Transverse colon (tissue), 4 donors: ENCODE measurements around the gene CEACAM4. TPM values are rescaled to one million over a fixed set of nuclear protein-coding genes. Genes with fewer than 3 reads are reported as not detected.

ENCODE experiments used
- DNase-seq: peaks from one replicate; pipeline ENCODE4 v3.0.0-alpha.2; 2019
- H3K27ac ChIP-seq, 4 donors: fragments of 200-600 bp; sonication (generic); 2 replicates each; pipeline ENCODE4 v1.5.1; 2016 to 2018; ENCODE audit warnings: inconsistent platforms in 4 of 4
- H3K27me3 ChIP-seq: fragments of 200-600 bp; sonication (generic); 2 replicates; pipeline ENCODE4 v1.5.1; 2017; ENCODE audit warnings: inconsistent platforms
- H3K36me3 ChIP-seq, 4 donors: fragments of 200-600 bp; sonication (generic); 2 replicates each; pipeline ENCODE4 v1.5.1; 2017 to 2019; ENCODE audit warnings: inconsistent platforms in 4 of 4
- H3K4me1 ChIP-seq, 4 donors: fragments of 200-600 bp; sonication (generic); 2 replicates each; pipeline ENCODE4 v1.5.1; 2017 to 2020; ENCODE audit warnings: inconsistent platforms in 4 of 4
- H3K4me3 ChIP-seq, 4 donors: fragments of 200-600 bp; sonication (generic); 1 replicate in 1 of 4; 2 replicates in 3 of 4; pipeline versions ENCODE4 v1.5.1 to v1.6.1; 2017 to 2019; ENCODE audit warnings: inconsistent platforms in 4 of 4
- H3K9me3 ChIP-seq, 2 donors: fragments of 200-600 bp; sonication (generic); 2 replicates each; pipeline ENCODE4 v1.5.1; 2017 to 2019; ENCODE audit warnings: inconsistent platforms in 2 of 2
- EP300 ChIP-seq: sonication (generic); formaldehyde crosslinking; IDR thresholded peaks from one replicate; pipeline ENCODE4 v1.6.1; 2017; ENCODE audit warnings: antibody characterized with exemption, low read depth
- POLR2A ChIP-seq: fragments of 450-650 bp; IDR thresholded peaks from one replicate; pipeline ENCODE4 v1.6.1; 2016; ENCODE audit warnings: antibody characterized with exemption, mild to moderate bottlenecking, moderate library complexity
- POLR2AphosphoS5 ChIP-seq, 3 donors: sonication (generic); formaldehyde crosslinking; IDR thresholded peaks; one replicate each; pipeline ENCODE4 v1.6.1; 2016; ENCODE audit warnings: antibody characterized with exemption in 3 of 3
- WGBS, 2 donors: methylation state at CpG; one replicate each; pipeline ENCODE4 v1.1.5; 2018; ENCODE audit warnings: low coverage in 1 of 2; 5-methylcytosine and 5-hydroxymethylcytosine counted together
- in situ Hi-C, 4 donors: fragments of 200-750 bp; cut with MboI; loops; one replicate each; pipeline versions ENCODE4 v1.15.0 to v1.15.1; 2017; ENCODE audit warnings: low sequenced_read_pairs in 3 of 4, low pct_ligation_motif_present in 1 of 4, low pct_unique_long_range_greater_than_20kb in 1 of 4
- intact Hi-C: fragments of 100-400 bp; cut with DNase I; formaldehyde crosslinking; loops from one replicate; pipeline ENCODE4 v1.15.1; 2023; ENCODE audit warnings: low total_unique reads
- total RNA-seq, 4 donors: library from RNA; depleted of rRNA; stranded (reverse); fragments of >200 nt; gene quantifications; one replicate each; pipeline ENCODE4 v1.1.0, GENCODE V29; 2016
- TF ChIP-seq, protein P1 (sequence below), 5 experiments: fragments of 200-600 bp in 3 of 5; fragments of 450-650 bp in 2 of 5; sonication (generic) in 3 of 5; IDR thresholded peaks; 1 replicate in 2 of 5; 2 replicates in 3 of 5; pipeline ENCODE4 v1.5.1; 2016 to 2017; ENCODE audit warnings: antibody characterized with exemption in 5 of 5, inconsistent platforms in 3 of 5, mild to moderate bottlenecking in 2 of 5, moderate library complexity in 1 of 5

CEACAM4 gene
- total RNA-seq, 4 donors from 2014 or later, result 0.48 to 1.5 TPM; not detected in 2

DNA sequence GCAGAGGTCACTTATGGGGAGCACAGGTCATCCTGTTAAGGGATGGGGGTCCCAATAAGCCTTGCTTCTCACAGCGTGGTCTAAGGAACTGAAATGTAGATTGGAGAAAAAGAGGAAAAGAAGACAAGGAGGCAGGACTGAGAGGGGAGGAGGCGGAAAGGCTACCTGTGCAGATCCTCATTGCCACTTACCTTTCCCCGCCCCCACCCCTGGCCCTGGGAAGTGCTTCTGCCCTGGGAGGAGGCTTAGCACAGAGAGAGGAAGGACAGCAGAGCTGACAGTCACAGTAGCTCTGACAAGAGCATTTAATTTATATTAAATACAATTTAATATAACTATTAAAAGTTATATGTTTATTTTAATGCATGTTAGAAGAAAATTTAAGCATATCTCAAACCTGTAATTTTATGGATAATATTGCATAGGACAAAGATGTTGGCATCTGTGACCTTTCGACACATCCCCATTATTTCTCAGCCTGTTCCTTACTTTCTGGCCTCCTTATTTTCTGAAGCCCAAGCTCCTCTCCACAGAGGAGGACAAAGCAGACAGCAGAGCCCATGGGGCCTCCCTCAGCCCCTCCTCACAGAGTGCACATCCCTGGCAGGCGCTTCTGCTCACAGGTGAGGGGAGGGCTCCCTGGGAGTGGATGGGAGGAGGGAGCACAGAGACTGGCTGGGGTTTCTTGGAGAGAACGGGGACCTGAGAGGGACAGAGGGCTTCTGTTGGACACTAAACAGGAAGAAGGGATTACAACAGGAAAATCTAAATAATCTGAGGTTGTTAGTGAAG lies 27.5 kb downstream of the CEACAM4 start:
- intact Hi-C loops, result no loop called here
- H3K36me3 ChIP-seq, result no peaks in the 10 kb centered on the region
- no peak for DNase-seq
- TF ChIP-seq POLR2AphosphoS5 (IDR thresholded peaks at IDR 0.05) (no peak), POLR2A (no peak), EP300 (no peak)
- TF ChIP-seq, protein P1, sequence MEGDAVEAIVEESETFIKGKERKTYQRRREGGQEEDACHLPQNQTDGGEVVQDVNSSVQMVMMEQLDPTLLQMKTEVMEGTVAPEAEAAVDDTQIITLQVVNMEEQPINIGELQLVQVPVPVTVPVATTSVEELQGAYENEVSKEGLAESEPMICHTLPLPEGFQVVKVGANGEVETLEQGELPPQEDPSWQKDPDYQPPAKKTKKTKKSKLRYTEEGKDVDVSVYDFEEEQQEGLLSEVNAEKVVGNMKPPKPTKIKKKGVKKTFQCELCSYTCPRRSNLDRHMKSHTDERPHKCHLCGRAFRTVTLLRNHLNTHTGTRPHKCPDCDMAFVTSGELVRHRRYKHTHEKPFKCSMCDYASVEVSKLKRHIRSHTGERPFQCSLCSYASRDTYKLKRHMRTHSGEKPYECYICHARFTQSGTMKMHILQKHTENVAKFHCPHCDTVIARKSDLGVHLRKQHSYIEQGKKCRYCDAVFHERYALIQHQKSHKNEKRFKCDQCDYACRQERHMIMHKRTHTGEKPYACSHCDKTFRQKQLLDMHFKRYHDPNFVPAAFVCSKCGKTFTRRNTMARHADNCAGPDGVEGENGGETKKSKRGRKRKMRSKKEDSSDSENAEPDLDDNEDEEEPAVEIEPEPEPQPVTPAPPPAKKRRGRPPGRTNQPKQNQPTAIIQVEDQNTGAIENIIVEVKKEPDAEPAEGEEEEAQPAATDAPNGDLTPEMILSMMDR (IDR thresholded peaks at IDR 0.05), result no peak
- H3K4me1 ChIP-seq, result peaks cover 0 to 4% (median 0%) of the 10 kb centered on the region in 4 donors
- WGBS, 2 donors, result 0 to 36% methylated on average over 1 to 6 of the region's 6 CpGs
- H3K4me3 ChIP-seq, result no peak overlapping the region
- no peak overlapping the region for H3K27ac ChIP-seq
- in situ Hi-C loops, result no loop called here
- H3K9me3 ChIP-seq, result no peaks in the 10 kb centered on the region
- peaks cover 25% of the 10 kb centered on the region for H3K27me3 ChIP-seq

DNA sequence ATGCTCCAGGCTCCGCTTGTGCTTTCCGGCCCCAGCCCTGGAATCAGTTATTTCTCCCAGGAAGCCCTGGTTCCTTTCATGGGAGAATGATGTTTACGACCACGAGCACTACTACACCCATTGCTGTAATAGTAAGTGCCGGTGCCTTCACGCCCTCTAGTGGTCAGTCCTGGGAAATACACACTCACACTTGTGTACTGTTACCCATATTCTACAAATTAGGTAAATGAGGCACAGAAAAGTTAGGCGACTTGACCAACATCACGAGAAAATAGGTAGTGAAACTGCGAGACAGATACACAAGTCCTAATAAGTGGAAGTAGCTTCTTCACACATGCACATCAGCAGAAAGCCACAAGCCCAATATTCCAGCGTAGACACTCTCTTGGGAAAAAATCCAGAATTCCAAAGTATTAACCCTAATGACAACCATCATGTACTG lies 29.3 kb downstream of the CEACAM4 start:
- in situ Hi-C loops (no loop called here), intact Hi-C loops (no loop called here)
- no peak overlapping the region for H3K4me3 ChIP-seq
- H3K36me3 ChIP-seq, result no peaks in the 10 kb centered on the region
- no peaks in the 10 kb centered on the region for H3K9me3 ChIP-seq
- 6 to 7% methylated on average over 10 of the region's 10 CpGs for WGBS, 2 donors
- DNase-seq, result peak; percentile 70
- TF ChIP-seq, protein P1 (IDR thresholded peaks at IDR 0.05), result peak; percentile 77 to 94 (median 89)
- TF ChIP-seq POLR2A, result no peak
- H3K27me3 ChIP-seq, result peaks cover 28% of the 10 kb centered on the region
- H3K4me1 ChIP-seq, result peaks cover 0 to 4% (median 0%) of the 10 kb centered on the region in 4 donors
- no peak overlapping the region for H3K27ac ChIP-seq

DNA sequence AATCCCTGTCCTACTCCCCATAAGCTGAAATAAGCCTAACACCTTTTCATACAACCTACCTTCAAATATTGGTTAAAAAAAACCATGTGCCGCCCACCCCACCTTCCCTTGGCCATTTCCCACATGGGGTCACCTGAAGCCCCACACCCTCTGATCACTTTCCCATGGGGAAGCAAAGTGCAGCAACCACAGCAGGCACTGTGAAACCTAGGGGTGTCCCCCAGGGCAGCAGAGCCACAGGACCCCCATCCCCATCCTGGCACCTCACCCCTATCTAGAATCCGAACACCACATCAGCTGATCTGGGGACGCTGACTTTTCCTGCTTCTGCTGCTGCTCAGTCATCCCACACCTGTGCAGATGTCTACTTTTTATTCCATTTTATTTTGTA lies 31.0 kb downstream of the CEACAM4 start:
- TF ChIP-seq POLR2A (no peak), POLR2AphosphoS5 (IDR thresholded peaks at IDR 0.05) (no peak), EP300 (no peak)
- TF ChIP-seq, protein P1 (IDR thresholded peaks at IDR 0.05), result no peak
- H3K36me3 ChIP-seq, result no peaks in the 10 kb centered on the region
- in situ Hi-C loops (no loop called here), intact Hi-C loops (no loop called here)
- H3K4me1 ChIP-seq, result peaks cover 0 to 4% (median 0%) of the 10 kb centered on the region in 4 donors
- no peak overlapping the region for H3K4me3 ChIP-seq
- peaks cover 31% of the 10 kb centered on the region for H3K27me3 ChIP-seq
- H3K9me3 ChIP-seq, result no peaks in the 10 kb centered on the region
- 31 to 51% methylated on average over 2 to 3 of the region's 3 CpGs for WGBS, 2 donors
- H3K27ac ChIP-seq, result no peak overlapping the region
- DNase-seq, result no peak

DNA sequence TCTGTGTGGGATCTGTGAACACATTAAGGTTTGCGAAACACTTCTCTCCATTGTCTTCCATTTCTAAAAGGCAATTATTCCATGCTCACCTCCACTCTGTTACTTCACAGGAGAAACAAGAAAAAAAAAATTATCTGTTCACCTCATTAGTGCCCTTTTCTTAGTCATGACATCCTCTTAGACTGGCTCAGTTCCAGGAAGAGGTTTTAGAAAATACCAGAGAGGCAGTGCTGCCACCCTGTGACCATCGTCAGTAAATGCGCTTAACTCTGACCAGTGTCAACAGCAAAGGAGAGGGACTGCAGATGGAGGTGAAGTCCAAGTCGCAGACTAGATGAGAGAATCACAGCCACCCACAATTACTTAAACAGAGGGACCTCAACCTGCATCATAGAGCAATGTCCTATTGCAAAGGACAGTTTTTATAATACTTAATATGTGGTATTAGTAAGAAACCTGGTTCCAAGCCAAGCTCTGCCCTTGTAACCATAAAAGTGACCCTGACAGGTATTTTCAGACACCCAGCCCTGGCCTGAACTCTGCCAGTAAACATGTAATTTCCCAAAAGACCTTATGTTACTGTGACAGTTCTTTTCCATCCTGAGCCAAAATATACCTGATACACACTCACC lies 31.5 kb downstream of the CEACAM4 start:
- Histone ChIP-seq H3K27ac (no peak overlapping the region), H3K4me3 (no peak overlapping the region), H3K27me3 (peaks cover 31% of the 10 kb centered on the region), H3K9me3 (no peaks in the 10 kb centered on the region), H3K36me3 (no peaks in the 10 kb centered on the region), H3K4me1 (peaks cover 0 to 4% (median 0%) of the 10 kb centered on the region in 4 donors)
- intact Hi-C loops, result no loop called here
- DNase-seq, result peak; percentile 61
- in situ Hi-C loops, result no loop called here
- 24 to 100% methylated on average over 1 to 4 of the region's 4 CpGs for WGBS, 2 donors
- TF ChIP-seq EP300, result no peak
- TF ChIP-seq, protein P1 (IDR thresholded peaks at IDR 0.05), result peak; percentile 42 to 58 (median 56)
